Sigmoid colon (tissue), 7 donors: ENCODE data around the gene IQCK. TPM values are rescaled to one million over a fixed set of nuclear protein-coding genes. Genes with fewer than 3 reads are reported as not detected.

Experiments used
- DNase-seq: peaks from one replicate; pipeline ENCODE4 v3.0.0-alpha.2; 2019
- H3K27ac ChIP-seq, 4 donors: fragments of 200-600 bp; sonication (generic); one replicate each; pipeline ENCODE4 v1.5.1; 2016 to 2019; ENCODE audit warnings: mild to moderate bottlenecking in 1 of 4
- H3K27me3 ChIP-seq, 3 donors: fragments of 200-600 bp; sonication (generic); one replicate each; pipeline ENCODE4 v1.5.1; 2019; ENCODE audit warnings: mild to moderate bottlenecking in 1 of 3
- H3K36me3 ChIP-seq, 4 donors: fragments of 200-600 bp; sonication (generic); one replicate each; pipeline ENCODE4 v1.5.1; 2016 to 2019
- H3K4me1 ChIP-seq, 4 donors: fragments of 200-600 bp; sonication (generic); one replicate each; pipeline ENCODE4 v1.5.1; 2017 to 2019
- H3K4me3 ChIP-seq, 4 donors: fragments of 200-600 bp; sonication (generic); one replicate each; pipeline ENCODE4 v1.5.1; 2017 to 2019; ENCODE audit warnings: mild to moderate bottlenecking in 2 of 4, moderate library complexity in 1 of 4
- H3K9me3 ChIP-seq, 4 donors: fragments of 200-600 bp in 3 of 4; sonication (generic) in 3 of 4; one replicate each; pipeline versions ENCODE4 v1.5.1 to v1.6.1; 2013 to 2019
- EP300 ChIP-seq, 4 donors: sonication (generic); formaldehyde crosslinking; IDR thresholded peaks; one replicate each; pipeline ENCODE4 v1.6.1; 2017; ENCODE audit warnings: antibody characterized with exemption in 4 of 4
- POLR2A ChIP-seq, 2 donors: fragments of 450-650 bp; IDR thresholded peaks; one replicate each; pipeline ENCODE4 v1.6.1; 2016; ENCODE audit warnings: antibody characterized with exemption in 2 of 2, mild to moderate bottlenecking in 2 of 2, moderate library complexity in 2 of 2
- POLR2AphosphoS5 ChIP-seq, 4 donors: sonication (generic); formaldehyde crosslinking; IDR thresholded peaks; one replicate each; pipeline ENCODE4 v1.6.1; 2017; ENCODE audit warnings: antibody characterized with exemption in 4 of 4
- WGBS, 2 donors: extraction: QIAGEN DNeasy Blood & Tissue Kit; methylation state at CpG; one replicate each; pipeline ENCODE4 v1.1.7; 2013; 5-methylcytosine and 5-hydroxymethylcytosine counted together
- intact Hi-C: fragments of 100-400 bp; cut with DNase I; formaldehyde crosslinking; loops from one replicate; pipeline ENCODE4 v1.15.1; 2023
- polyA plus RNA-seq, 3 donors: library from polyadenylated mRNA; stranded (reverse); fragments of 200-250 nt; gene quantifications; one replicate each; pipeline ENCODE4 v1.2.3, GENCODE V29; 2013
- total RNA-seq, 4 donors: library from RNA; depleted of rRNA; stranded (reverse); fragments of >200 nt; gene quantifications; one replicate each; pipeline ENCODE4 v1.1.0, GENCODE V29; 2016
- TF ChIP-seq, protein P1 (sequence below), 4 experiments: fragments of 450-650 bp in 3 of 4; fragments of 200-600 bp in 1 of 4; IDR thresholded peaks; one replicate each; pipeline ENCODE4 v1.5.1; 2016 to 2019; ENCODE audit warnings: antibody characterized with exemption in 4 of 4, mild to moderate bottlenecking in 3 of 4, moderate library complexity in 2 of 4
- donor health status: healthy with polysubstance abuse.
- donor health status: Bipolar disorder and iron deficiency.
- donor health status: healthy.

IQCK gene
- total and polyA plus RNA-seq, 7 donors: 5.1 to 16.6 (median 10.3) TPM

DNA sequence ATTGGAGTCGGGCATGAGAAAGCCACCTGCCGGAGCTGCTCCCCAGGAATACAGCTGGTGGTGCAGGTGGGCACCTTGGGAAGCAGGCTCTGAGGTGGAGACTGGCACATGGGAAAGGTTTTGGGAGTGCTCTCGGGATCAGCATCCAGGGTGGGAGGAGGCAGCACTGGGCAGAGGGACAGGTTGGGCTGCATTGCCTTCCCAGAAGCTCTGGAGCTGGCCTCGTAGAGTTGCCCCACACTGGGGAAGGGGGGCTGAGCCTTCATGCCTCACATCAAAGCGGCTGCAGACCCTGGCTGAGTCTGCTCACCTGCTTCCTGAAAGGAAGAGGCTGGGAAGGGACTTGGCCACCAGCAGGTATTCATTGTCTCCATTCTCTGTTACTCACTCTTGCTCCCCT is 180.1 kb downstream of the IQCK start:
- Histone ChIP-seq H3K36me3 (no peaks in the 10 kb centered on the region), H3K4me1 (no peaks in the 10 kb centered on the region), H3K27ac (no peak overlapping the region), H3K9me3 (no peaks in the 10 kb centered on the region), H3K4me3 (no peak overlapping the region), H3K27me3 (peaks cover 0 to 6% (median 0%) of the 10 kb centered on the region in 3 donors)
- 68 to 74% methylated on average over 5 of the region's 5 CpGs for WGBS, 2 donors
- intact Hi-C loops: loop anchor here (10.0 kb wide), 1 partner anchor 63 kb away; no protein-coding TSS in a partner anchor
- TF ChIP-seq EP300 (IDR thresholded peaks at IDR 0.05) (no peak), POLR2AphosphoS5 (IDR thresholded peaks at IDR 0.05) (no peak)
- DNase-seq: no peak

DNA sequence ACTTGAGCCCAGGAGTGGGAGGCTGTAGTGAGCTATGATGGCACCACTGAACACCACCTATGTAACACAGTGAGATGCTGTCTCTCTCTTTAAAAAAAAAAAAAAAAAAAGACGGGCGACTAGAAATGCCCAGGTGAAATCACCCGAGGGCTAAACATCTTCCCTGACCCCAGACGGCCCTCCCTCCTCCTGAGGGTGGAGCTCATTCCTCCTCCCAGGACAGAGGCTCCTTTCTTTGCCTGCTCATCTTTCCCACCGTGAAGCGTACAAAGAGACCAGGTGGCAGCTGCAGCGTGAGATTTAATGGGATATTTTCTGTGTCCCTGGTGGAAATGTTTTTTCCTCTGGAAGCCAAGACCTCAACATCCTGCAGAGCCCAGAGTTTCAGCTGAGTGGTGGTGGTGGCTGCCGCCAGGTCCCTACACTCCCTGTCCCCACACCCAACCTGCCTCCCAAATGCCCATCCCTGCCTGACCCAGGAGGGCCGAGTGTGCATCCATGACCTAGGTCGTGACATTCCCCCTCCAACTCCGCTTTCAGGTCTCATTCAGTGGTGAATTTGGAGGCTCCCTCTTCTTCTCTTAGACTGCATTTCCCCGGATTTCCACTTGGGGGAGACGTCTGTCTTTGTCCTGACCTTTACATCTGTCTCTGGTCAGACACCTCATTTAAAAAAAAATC is 181.0 kb downstream of the IQCK start:
- Histone ChIP-seq H3K27ac (no peak overlapping the region), H3K27me3 (peaks cover 0 to 6% (median 0%) of the 10 kb centered on the region in 3 donors), H3K4me1 (no peaks in the 10 kb centered on the region), H3K4me3 (no peak overlapping the region), H3K36me3 (no peaks in the 10 kb centered on the region), H3K9me3 (no peaks in the 10 kb centered on the region)
- no peak for TF ChIP-seq EP300 (IDR thresholded peaks at IDR 0.05)
- TF ChIP-seq, protein P1, sequence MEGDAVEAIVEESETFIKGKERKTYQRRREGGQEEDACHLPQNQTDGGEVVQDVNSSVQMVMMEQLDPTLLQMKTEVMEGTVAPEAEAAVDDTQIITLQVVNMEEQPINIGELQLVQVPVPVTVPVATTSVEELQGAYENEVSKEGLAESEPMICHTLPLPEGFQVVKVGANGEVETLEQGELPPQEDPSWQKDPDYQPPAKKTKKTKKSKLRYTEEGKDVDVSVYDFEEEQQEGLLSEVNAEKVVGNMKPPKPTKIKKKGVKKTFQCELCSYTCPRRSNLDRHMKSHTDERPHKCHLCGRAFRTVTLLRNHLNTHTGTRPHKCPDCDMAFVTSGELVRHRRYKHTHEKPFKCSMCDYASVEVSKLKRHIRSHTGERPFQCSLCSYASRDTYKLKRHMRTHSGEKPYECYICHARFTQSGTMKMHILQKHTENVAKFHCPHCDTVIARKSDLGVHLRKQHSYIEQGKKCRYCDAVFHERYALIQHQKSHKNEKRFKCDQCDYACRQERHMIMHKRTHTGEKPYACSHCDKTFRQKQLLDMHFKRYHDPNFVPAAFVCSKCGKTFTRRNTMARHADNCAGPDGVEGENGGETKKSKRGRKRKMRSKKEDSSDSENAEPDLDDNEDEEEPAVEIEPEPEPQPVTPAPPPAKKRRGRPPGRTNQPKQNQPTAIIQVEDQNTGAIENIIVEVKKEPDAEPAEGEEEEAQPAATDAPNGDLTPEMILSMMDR (IDR thresholded peaks at IDR 0.05): peak in 3 of 4 experiments; percentile 54 to 67 (median 56)
- 5 to 10% methylated on average over 13 of the region's 13 CpGs for WGBS, 2 donors
- intact Hi-C loops: loop anchor here (10.0 kb wide), 1 partner anchor 64 kb away; no protein-coding TSS in a partner anchor
- DNase-seq: no peak

DNA sequence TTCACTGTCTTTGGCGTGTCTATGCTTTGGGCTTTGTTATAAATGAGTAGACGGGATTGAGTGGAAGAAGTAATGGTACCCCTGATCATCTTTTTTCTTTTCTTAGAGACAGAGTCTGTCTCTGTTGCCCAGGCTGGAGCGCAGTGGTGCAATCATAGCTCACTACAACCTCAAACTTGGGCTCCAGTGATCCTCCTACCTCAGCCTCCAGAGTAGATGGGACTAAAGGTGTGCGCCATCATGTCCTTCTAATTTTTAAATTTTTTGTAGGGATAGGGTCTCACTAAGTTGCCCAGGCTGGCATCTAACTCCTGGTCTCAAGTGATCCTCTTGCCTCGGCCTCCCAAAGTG is 181.5 kb downstream of the IQCK start:
- 57 to 60% methylated on average over 5 of the region's 5 CpGs for WGBS, 2 donors
- intact Hi-C loops: loop anchor here (10.0 kb wide), 1 partner anchor 65 kb away; no protein-coding TSS in a partner anchor
- H3K27ac ChIP-seq: no peak overlapping the region
- H3K9me3 ChIP-seq: no peaks in the 10 kb centered on the region
- DNase-seq: no peak
- H3K36me3 ChIP-seq: no peaks in the 10 kb centered on the region
- H3K27me3 ChIP-seq: peaks cover 0 to 6% (median 0%) of the 10 kb centered on the region in 3 donors
- H3K4me1 ChIP-seq: no peaks in the 10 kb centered on the region
- H3K4me3 ChIP-seq: no peak overlapping the region
- TF ChIP-seq, protein P1 (IDR thresholded peaks at IDR 0.05): no peak
- TF ChIP-seq POLR2A (IDR thresholded peaks at IDR 0.05) (no peak), EP300 (IDR thresholded peaks at IDR 0.05) (no peak), POLR2AphosphoS5 (IDR thresholded peaks at IDR 0.05) (no peak)

DNA sequence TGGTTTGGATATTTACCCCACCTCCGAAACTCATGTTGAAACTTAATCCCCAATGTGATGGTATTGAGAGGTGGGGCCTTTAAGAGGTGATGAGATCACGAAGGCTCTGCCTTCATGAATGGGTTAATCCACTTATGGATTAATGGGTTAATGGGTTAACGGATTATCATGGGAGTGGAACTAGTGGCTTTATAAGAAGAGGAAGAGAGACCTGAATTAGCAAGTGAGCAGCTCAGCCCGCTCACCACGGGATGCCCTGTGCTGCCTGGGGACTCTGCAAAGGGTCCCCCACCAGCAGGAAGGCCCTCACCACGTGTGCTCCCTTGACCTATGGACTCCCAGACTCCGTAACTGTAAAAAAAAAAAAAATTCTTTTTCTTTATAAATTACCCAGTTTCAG is 183.1 kb downstream of the IQCK start:
- H3K36me3 ChIP-seq: no peaks in the 10 kb centered on the region
- no peaks in the 10 kb centered on the region for H3K4me1 ChIP-seq
- TF ChIP-seq, protein P1 (IDR thresholded peaks at IDR 0.05): no peak
- no peak for TF ChIP-seq POLR2AphosphoS5 (IDR thresholded peaks at IDR 0.05)
- H3K27ac ChIP-seq: no peak overlapping the region
- DNase-seq: no peak
- H3K9me3 ChIP-seq: no peaks in the 10 kb centered on the region
- intact Hi-C loops: no loop called here
- no peak overlapping the region for H3K4me3 ChIP-seq
- peaks cover 0 to 6% (median 0%) of the 10 kb centered on the region in 3 donors for H3K27me3 ChIP-seq
- WGBS, 2 donors: 74% methylated on average over 7 of the region's 7 CpGs

DNA sequence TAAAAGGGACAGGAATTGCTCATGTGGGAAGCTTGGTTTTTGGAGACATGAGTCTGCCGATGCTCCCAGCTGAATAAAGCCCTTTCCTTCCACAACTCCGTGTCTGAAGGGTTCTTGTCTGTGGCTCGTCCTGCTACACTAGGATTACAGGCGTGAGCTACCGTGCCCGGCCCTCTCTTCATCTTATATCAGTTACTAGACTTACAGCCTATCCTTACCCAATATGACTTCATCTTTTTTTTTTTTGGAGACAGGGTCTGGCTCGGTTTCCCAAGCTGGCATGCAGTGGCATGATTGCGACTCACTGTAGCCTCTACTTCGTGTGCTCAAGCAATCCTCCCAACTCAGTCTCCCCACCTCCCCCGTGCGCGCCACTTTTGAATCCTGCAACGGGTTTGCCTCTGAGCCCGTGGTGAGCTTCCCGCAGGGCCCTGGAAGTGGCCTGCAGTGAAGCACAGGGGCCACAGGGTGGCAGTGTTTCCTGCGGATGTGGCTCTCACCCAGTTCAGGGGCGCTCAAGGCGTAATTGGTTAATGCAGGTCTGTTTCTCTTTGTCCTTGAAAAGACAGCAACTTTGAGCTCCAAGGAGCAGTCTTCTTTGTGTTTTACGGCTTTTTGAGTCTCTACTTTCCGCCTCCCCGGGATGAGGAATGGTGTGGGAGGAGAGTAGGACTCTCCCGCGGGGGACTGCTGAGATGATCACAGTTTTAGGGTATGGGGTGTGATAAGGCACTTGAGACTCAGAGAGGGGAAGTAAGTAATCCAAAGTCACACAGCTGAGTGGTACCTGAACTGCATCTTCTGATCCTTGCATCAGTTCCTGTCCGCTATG is 189.3 kb downstream of the IQCK start:
- Histone ChIP-seq H3K9me3 (no peaks in the 10 kb centered on the region), H3K4me1 (peaks cover 0 to 5% (median 0%) of the 10 kb centered on the region in 4 donors), H3K27me3 (peaks cover 0 to 12% (median 4%) of the 10 kb centered on the region in 3 donors), H3K4me3 (no peak overlapping the region), H3K27ac (no peak overlapping the region), H3K36me3 (no peaks in the 10 kb centered on the region)
- DNase-seq: peak; percentile 77
- WGBS, 2 donors: 20 to 26% methylated on average over 24 of the region's 24 CpGs
- TF ChIP-seq, protein P1 (IDR thresholded peaks at IDR 0.05): peak; percentile 74 to 91 (median 80)
- TF ChIP-seq POLR2AphosphoS5 (IDR thresholded peaks at IDR 0.05) (no peak), POLR2A (IDR thresholded peaks at IDR 0.05) (no peak)
- intact Hi-C loops: loop anchor here (1.0 to 5.0 kb wide), 2 partner anchors 395 to 476 kb away; no protein-coding TSS in a partner anchor
